CD1c-positive myeloid dendritic cell (primary cell): Measurements from ENCODE around the gene NIM1K.
"Not testable (repeated sequence)": the region's sequence is repeated elsewhere in the genome, so short reads cannot be mapped to it uniquely, and the experiment has no call there.

ENCODE experiments used
- DNase-seq: peaks from one replicate; pipeline ENCODE4 v3.0.0-alpha.2; 2016; ENCODE audit errors: extremely low spot score

Gene NIM1K

DNA sequence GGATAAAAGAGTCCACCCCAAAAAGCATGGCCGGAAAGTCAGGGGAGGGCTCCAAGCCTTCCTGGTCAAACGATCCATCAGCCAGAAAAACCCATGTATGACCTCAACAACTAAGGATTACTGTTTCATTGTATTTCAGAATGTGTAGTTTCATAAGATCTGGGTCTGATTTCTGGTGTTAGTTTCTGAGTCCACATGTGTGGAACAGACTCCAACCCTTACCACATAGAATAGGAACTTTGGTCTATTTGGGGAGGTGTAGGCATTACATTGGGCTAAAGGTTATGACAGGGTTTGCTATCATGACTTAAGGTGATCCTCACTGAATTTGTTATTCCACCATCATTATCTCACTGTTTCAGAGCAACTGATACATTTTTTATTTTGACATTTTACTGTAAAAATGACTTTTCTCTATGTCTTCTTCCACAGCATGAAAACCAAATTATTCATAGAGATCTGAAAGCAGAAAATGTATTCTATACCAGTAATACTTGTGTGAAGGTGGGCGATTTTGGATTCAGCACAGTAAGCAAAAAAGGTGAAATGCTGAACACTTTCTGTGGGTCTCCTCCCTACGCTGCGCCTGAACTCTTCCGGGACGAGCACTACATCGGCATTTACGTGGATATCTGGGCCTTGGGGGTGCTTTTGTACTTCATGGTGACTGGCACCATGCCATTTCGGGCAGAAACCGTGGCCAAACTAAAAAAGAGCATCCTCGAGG lies 87.7 kb downstream of the NIM1K start:
- no peak for DNase-seq

DNA sequence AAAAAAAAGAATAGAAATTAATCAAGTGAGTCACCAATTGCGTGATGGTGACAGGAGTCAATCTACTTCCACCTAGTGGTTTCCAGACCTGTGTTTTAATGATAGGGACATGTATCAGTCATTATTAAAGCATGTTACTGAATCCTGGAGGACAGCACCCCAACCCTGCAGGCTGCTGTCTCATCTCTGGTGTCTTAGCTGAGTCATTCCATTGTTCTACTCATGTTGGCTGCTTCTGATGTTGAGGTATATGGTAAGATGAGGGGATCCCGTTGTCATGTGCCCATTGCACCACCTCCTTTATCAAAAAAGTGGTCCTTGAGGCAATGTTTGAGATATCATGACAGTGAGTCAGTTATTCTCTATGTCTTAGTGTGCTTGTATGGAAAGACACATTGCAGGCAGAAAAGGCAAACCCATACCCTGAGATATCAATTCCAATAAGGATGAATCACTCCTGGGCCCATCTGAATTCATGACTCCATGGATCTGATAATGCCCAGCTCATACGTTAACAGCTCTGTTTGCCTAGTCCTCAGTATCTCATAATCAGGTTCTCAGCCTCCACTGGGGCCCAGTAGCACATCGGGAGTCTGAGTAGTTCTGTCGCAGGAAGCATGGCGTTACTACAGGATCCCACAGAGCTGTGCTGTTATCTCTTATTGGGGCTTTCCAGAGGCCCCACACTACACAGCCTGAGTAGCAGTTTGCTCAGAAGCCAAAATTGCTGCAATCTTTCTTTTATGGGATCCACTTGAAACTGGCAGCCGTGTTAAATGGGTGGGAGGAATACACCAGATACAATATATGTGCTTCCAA lies 90.0 kb downstream of the NIM1K start:
- DNase-seq = no peak

DNA sequence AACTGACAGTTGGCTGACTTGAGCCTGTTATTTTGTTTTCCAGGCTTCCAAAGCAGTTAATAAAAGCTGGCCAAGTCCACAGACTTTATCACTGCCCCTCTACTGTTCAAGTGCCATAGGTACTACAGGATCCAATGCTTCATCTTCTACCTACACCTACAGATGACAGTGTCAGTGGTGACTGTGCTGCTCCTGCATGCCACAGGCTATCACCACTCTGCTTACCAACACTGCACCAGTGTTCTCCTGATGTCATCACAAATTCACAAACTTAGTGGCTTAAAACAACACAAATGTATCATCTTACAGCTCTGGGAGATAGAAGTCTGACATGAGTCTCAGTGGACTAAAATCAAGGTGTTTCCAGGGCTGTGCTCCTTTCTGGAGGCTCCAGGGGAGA lies 94.6 kb downstream of the NIM1K start:
- DNase-seq = no peak

DNA sequence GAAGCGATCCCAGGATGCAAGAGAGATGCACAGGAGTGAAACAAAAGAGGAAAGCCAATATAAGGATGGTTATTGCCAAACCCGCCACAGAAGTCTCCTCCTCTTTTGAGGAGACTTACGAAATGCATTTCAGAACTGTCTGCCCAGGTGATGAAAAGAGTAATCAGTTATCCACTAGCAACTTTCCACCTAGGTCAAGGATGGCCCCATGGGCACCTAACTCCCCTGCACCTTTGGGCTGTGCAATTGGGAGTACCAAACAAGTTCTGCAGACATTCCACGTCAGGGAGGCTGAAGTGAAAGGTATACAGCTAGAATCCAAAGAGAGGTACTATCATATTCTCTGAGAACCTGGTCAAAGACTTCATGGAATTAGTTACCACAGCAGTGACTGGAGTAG lies 95.5 kb downstream of the NIM1K start:
- DNase-seq = no peak

DNA sequence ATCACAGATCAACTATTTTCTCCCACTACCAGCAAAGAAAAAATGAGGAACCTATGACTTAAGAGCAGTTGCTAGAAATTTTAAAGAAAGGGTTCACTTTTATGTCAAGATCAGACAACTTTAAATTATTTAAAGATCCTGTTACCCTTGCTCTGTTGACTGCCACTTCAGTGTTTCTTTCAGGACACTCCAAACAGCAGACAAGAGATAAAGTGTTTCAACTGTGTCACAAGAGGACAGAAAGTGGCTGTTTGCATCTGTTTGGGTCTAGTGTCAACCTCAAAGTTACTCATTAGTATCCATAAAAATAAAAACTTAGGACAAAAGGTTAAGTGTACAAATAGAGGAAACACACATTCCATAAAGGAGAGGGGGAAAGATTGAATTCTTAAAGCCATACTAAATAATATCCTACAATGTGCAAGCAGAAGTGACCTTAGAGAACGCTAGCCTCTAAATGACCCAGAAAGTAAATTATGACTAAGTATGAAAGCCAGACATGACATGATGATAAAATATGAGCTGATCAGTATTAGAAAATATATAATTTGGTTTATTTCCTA lies 96.3 kb downstream of the NIM1K start:
- no peak for DNase-seq

DNA sequence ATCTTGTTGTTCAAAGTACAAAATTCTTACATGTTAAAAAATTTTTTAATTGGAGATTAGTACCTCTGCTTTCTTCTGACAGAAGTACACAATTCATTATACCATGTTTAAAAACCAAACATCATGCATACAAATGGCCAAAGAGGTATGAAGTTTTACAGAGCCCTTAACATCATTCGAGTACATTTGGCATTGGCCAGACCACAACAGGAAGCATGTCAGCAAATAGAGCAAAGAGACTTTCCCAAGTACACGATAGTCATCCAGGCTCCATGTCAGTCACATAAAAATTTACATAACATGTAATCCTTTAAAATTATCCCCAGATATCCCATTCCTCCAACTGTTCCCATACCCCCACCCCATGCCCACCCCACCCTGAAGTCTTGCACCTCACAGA lies 98.7 kb downstream of the NIM1K start:
- DNase-seq = no peak

DNA sequence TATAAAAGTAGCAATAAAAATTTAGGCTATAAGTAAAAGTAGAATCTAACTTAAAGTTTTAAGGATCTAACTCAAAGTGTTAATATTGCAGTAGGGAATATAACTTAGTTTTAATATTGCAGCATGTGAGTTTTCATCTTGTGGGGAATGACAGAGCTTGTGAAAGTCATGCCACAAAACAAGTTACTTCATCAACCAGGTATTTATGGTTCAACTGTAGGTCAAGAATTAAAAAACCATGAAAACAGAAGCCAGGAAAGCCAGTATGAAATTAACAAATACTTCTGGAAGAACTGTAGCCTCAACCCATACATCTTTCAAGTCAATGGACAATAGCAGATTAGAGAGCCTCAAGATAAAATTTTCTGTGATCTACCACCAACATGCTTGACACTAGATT lies 102.2 kb downstream of the NIM1K start:
- DNase-seq = no peak

DNA sequence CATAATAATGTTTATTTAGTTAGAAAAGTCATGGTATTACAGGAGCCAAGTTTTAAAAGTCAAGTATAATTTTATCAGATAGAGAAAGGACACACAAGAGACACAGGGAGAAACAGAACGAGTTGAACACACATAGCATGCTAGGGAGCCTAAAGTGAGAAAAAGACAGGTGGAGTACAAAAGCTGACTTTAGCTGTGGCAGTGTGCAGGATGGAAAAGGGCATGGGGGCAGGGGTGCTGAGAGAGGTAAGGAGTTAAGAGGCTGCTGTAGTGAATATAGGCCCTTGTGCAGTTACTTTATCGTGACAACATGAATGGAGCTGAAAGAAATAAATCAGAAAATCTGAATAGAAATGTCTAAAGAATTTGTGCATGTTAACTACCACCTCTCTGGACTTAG lies 103.2 kb downstream of the NIM1K start:
- no peak for DNase-seq

DNA sequence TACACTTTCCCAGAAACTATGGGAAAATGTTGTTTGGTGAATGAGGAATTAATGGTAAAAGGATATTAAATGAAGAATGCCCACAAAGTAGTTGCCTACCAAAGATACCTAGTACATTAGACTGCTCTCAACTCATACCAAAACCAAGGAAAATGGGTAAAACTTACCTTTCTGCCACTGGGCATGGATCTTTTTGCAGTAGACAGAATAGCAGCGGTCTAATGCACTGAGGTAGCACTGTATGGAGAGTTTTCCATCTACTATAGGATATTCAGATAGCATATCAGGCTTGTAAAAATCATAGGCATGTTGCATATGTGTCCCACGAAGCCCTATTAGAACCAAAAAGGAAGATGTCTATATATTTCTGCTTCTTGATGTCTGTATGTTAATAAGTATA lies 104.8 kb downstream of the NIM1K start:
- no peak for DNase-seq

DNA sequence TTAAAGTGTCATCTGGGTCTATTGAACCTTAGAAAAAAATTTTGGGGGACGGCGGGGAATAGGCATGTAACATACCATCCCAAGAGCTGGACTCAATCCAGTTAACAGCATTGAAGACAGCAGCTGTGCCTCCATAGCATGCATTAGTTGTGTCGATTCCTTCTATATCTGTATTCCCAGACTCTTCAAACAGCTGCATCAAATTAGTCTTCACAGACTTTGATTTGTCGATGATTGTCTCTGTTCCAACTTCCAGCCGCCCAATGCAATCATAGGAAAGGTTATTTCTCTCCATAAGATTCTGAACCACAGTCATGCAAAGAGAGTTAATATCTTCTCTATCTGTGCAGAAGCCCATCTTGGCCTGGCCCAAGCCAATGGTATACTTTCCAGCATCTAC lies 106.4 kb downstream of the NIM1K start:
- DNase-seq = no peak

DNA sequence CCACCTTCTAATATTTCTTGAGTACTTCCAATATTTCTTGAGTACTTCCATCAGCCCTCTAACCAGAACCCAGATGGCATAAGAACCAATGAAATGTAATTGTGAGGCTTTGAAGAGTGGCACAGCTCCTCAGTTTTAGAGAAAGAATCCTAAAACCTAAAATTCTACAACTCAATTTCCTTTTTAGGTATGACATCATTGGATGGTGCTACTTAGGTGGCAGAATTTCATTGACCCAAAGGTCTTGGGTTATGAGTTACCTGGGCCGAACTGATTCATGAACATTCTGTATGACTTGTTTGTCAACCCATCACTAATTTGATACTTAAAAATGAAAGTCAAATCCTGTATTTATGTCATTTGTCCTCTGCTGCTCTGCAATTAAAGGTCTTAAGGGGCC lies 108.1 kb downstream of the NIM1K start:
- DNase-seq = no peak

DNA sequence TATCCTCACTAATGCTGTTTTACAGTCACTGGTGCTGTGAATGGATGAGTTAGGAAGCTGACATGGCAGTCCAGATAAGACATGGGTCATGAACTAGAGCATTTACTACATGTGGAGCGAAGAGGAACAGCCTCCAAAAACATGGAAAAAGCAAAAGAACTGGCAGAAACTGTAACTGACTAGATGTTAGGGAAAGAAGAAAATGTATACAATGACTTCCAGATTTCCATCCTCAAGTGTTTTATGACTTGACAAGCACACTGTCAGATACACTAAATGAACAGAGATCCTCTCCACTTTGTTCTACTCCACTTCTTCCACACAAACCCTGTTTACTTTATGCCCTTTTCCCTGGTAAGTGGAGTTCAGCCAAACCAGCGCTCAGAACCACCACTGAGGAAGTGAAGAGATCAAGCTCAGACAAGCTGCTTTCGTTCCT lies 109.6 kb downstream of the NIM1K start:
- no peak for DNase-seq

DNA sequence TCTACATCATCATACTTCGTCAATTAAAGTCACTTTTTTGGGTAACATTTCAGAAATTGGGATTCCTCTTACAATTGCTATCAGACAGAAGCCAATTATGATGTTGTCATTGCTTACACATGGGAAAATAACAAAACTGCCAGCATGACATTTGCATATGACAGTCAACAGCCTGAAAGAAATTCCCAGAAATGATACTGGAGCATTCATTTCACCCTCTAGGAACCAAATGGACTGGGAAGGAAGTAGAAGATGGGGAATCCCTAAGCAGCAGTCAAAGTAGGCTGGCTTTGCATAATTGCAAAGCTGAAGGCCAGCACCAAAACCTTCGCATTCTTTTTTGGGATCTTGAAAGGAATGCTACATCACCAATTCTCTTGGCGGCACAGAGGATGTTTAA lies 110.5 kb downstream of the NIM1K start:
- no peak for DNase-seq

DNA sequence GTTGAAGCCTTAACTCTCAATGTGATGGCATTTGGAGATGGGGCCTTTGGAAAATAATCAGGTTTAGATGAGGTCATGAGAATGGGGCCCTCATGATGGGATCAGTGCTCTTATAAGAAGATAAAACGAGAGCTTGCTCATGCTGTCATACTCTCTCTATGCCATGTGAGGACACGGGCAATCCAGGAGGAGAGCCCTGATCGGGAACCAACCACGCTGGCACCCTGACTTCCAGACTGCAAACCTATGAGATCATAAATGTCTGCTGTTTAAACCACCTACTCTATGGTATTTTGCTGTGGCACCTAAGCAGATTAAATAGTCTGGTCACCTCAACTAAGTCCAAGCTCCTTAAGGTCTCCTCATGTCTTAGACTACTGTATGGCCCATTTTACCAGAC lies 111.2 kb downstream of the NIM1K start:
- no peak for DNase-seq

DNA sequence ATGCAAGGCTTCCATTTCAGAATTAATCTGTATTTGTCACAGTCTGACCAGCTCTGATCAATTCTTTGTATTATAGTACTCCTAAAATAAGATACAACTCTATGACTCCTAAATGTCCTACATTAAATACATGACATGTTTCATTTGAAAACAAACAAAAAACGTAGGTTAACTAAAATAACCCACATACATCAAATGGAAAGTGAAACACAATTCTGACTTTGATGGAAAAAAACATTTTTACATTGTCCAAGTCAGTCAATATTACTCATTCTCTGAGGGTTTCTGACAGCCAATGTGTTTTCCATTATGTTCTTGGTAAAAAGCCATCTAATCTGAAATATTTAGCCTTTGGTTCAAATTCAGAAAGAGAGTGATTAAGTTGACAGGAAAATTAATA lies 112.5 kb downstream of the NIM1K start:
- no peak for DNase-seq

DNA sequence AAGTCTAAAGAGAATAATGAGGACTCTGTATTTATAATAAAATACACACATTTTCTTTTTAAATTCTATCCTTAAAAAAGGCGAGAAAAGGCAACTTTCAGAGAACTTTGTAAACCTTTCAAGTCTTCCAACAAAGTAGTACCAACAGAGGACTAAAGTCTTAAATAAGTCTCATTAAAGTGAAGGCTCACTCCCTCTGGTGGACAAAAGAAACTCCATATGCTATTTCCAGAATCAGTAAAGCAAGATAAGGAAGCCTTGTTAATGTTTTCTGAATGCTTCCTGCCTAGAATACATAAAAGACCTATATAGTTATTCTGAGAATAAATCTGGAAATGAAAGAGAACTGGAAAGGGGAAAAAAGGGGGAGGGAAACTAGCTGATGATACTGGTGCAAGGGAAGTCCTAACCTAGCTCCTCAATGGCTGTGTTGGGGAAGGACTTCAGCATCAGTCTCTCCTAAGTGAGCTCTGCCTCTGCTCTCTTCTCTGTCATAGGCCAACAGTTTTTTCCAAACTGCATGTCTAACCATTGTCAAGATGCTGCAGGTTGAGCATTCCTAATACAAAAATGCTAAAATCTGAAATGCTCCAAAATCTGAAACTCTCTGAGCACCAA lies 114.0 kb downstream of the NIM1K start:
- peak; percentile 66 for DNase-seq

DNA sequence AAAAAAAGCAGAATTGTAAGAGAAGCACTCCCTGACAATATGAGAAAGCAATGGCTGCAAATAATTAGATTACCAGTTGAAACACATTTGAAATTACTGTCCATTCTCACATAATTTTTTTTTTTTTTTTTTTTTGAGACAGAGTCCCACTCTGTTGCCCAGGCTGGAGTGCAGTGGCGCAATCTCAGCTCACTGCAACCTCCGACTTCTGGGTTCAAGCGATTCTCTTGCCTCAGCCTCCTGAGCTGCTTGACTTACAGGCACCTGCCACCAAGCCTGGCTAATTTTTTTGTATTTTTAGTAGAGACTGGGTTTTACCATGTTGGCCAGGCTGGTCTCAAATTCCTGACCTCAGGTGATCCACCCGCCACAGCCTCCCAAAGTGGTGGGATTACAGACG lies 114.9 kb downstream of the NIM1K start:
- not testable (repeated sequence) for DNase-seq

DNA sequence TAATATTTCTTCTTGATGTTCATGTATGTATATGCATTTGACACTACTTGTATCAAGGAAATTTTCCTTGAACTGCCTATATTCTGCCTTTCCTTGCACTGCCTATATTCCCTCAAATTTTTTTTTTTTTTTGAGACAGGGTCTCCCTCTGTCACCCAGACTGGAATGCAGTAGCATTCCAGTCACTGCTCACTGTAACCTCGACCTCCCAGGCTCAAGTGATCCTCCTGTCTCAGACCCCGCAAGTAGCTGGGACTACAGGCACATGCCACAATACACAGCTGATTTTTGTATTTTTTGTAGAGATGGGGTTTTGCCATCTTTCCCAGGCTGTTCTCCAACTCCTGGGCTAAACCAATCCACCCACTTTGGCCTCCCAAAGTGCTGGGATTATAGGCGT lies 117.1 kb downstream of the NIM1K start:
- no peak for DNase-seq

DNA sequence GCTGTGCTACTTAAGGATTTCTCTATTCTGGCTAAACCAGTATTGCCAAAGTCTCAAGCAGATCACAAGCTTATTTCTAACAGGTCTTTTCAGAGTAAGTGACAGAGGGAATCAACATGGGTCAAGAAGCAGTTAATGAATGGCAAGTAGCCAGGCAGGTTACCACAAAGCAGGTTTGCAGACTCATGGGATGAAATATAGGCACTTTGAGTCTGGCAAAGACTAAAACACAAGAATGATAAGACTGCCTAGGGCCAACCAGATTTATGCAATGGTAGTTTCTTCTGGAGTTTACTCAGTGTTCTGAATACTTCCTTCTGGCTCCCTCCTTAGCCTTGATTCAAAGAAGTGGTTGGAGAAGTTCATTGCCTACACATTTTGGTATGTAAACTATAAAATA lies 117.6 kb downstream of the NIM1K start:
- DNase-seq = no peak

DNA sequence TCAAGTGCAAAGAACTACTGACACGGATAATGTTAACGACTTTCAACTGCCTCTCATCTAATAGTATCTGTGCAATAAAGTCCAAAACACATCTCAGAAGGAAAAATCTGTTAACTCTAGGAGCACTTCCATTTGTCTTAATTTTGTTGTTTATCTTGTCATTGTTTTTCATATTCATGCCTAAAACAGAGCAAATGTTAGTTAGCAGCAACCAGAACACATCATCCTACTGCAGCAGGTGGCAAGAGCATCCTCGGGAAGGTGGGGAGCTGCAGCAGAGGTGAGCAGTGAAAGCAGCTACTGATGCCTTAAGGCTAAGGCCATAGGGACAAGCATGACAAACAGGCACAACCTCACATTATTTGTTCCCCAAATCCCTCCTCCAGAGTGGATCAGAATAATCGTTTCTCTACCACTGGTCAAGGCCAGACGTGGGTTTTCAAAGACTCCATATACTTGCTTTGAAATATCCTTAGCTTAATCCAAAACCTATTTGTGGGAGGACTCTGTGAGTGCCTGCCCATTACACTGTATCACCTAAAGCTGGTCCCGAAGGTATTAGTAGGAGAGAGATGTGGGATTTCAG lies 120.1 kb downstream of the NIM1K start:
- no peak for DNase-seq

DNA sequence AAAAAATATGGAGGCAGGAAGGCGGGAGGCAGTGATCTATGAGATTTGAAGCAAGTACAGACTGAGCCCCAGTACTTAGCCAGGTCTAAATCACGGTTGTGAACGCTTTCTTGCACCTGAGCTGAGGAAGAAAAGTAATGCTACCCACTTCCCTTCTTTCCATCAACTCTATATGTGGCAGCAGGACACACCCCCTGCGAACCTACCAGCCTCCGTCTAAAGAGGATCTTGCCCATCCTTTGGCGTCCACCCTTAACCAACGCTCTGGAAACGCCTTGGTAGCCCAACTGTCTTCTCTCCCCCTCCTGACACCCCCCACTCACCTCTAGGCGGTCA lies 120.6 kb downstream of the NIM1K start:
- DNase-seq = no peak
